Activated CD4-positive, alpha-beta T cell treated with anti-CD3 and anti-CD28 coated beads, Interleukin-2, amount 10 ng/mL, durations not matched to agents 24 days and 14 days (primary cell): ENCODE measurements around the gene CST3. TPM values are rescaled to one million over a fixed set of nuclear protein-coding genes. Genes with fewer than 3 reads are reported as not detected.
"Not testable (repeated sequence)": the region's sequence is repeated elsewhere in the genome, so short reads cannot be mapped to it uniquely, and the experiment has no call there.

ENCODE experiments used
- DNase-seq: peaks from one replicate; pipeline ENCODE4 v3.0.0; 2022
- H3K27ac Mint-ChIP-seq: one replicate; pipeline ENCODE4 v1.8.0; 2022; ENCODE audit warnings: mild to moderate bottlenecking, mixed read lengths
- H3K27me3 Mint-ChIP-seq: one replicate; pipeline ENCODE4 v1.8.0; 2022; ENCODE audit warnings: mixed read lengths
- H3K36me3 Mint-ChIP-seq: one replicate; pipeline ENCODE4 v1.8.0; 2022; ENCODE audit warnings: low read depth, mild to moderate bottlenecking, mixed read lengths
- H3K4me1 Mint-ChIP-seq: one replicate; pipeline ENCODE4 v1.8.0; 2021; ENCODE audit warnings: mixed read lengths
- H3K4me3 Mint-ChIP-seq: one replicate; pipeline ENCODE4 v1.8.0; 2022; ENCODE audit warnings: mild to moderate bottlenecking, moderate library complexity, mixed read lengths
- H3K9me3 Mint-ChIP-seq: one replicate; pipeline ENCODE4 v1.8.0; 2021; ENCODE audit warnings: mixed read lengths
- intact Hi-C: fragments of 100-400 bp; cut with micrococcal nuclease; formaldehyde crosslinking; loops from one replicate; pipeline ENCODE4 v1.15.1; 2023
- total RNA-seq: library from RNA; stranded (reverse); gene quantifications from 2 replicates; pipeline ENCODE4 v1.2.3, GENCODE V29; 2022

Gene CST3
- total RNA-seq, 1 donor from 2014 or later = 0.72 TPM

- Mint-ChIP-seq H3K27me3 (no peaks in the 10 kb centered on the region), H3K27ac (no peak overlapping the region)
Measured at GRCh38 chr20:23669327-23669726, 31.6 kb upstream of the CST3 start.

GRCh38 chr20:23668477-23668951, 30.8 kb upstream of the CST3 start:
- no peaks in the 10 kb centered on the region for H3K36me3 Mint-ChIP-seq
- no peak overlapping the region for H3K4me3 Mint-ChIP-seq
- intact Hi-C loops = loop anchor here (10.0 kb wide), 1 partner anchor 116 kb away; no protein-coding TSS in a partner anchor
- H3K4me1 Mint-ChIP-seq = no peaks in the 10 kb centered on the region
- H3K9me3 Mint-ChIP-seq = no peaks in the 10 kb centered on the region
- H3K27ac Mint-ChIP-seq = no peak overlapping the region
- H3K27me3 Mint-ChIP-seq = no peaks in the 10 kb centered on the region
- peak; percentile 82 for DNase-seq

More at GRCh38 chr20:23669327-23669726, 31.6 kb upstream of the CST3 start:
- Mint-ChIP-seq H3K36me3 (no peaks in the 10 kb centered on the region), H3K4me1 (no peaks in the 10 kb centered on the region), H3K9me3 (no peaks in the 10 kb centered on the region), H3K4me3 (no peak overlapping the region)
- intact Hi-C loops = loop anchor here (10.0 kb wide), 1 partner anchor 115 kb away; no protein-coding TSS in a partner anchor
- no peak for DNase-seq

DNA sequence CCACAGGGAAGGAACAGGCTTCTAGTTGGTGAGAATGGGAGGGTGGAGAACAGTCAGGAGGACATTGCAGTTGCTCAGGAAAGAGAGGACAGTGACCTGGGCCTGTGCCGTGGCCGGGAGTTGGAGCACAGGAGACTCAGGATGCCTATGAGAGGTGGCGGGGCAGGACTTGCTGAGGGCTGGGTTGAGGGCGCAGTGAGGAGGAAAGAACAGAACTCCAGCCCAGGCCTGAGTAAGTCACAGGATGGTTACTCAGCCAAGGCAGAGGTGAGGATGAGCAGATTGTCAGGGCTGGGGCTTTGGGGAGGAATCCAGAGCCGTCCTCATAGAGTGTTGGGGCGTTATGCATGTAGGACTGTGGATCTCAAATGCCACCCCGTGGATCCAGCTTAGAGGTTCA, 29.9 kb upstream of the CST3 start:
- no peaks in the 10 kb centered on the region for H3K27me3 Mint-ChIP-seq
- H3K36me3 Mint-ChIP-seq = no peaks in the 10 kb centered on the region
- DNase-seq = no peak
- H3K9me3 Mint-ChIP-seq = no peaks in the 10 kb centered on the region
- no peak overlapping the region for H3K4me3 Mint-ChIP-seq
- intact Hi-C loops = loop anchor here (10.0 kb wide), 1 partner anchor 117 kb away; no protein-coding TSS in a partner anchor
- H3K27ac Mint-ChIP-seq = no peak overlapping the region
- no peaks in the 10 kb centered on the region for H3K4me1 Mint-ChIP-seq

GRCh38 chr20:23666698-23667097, 28.9 kb upstream of the CST3 start:
- Mint-ChIP-seq H3K36me3 (no peaks in the 10 kb centered on the region), H3K27me3 (no peaks in the 10 kb centered on the region)
- intact Hi-C loops = loop anchor here (10.0 kb wide), 1 partner anchor 118 kb away; no protein-coding TSS in a partner anchor

DNA sequence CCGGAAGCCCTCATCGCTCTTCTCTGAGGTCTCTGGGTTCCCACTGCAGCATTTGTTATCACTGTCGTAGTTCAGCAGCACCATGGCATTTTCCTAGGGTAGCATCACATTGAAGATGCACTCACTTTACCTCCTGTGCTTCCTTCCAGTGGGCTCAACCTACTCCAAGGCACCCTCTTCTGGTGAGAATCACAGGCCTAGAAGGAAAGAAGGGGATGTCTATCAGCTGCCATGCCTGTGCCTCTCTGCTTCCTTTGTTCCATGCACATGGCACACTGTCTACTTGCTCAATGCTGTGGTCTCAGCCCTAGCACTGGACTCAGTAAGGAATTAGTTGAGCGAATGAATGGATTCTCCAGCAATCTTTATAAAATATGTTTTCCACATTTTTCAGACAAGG, 28.4 kb upstream of the CST3 start:
- Mint-ChIP-seq H3K4me1 (no peaks in the 10 kb centered on the region), H3K4me3 (no peak overlapping the region), H3K27ac (no peak overlapping the region), H3K36me3 (no peaks in the 10 kb centered on the region), H3K9me3 (no peaks in the 10 kb centered on the region), H3K27me3 (no peaks in the 10 kb centered on the region)
- intact Hi-C loops = loop anchor here (10.0 kb wide), 1 partner anchor 119 kb away; no protein-coding TSS in a partner anchor
- no peak for DNase-seq

More at GRCh38 chr20:23666698-23667097, 28.9 kb upstream of the CST3 start:
- Mint-ChIP-seq H3K4me1 (no peaks in the 10 kb centered on the region), H3K4me3 (no peak overlapping the region), H3K9me3 (no peaks in the 10 kb centered on the region), H3K27ac (no peak overlapping the region)
- no peak for DNase-seq

- no peak overlapping the region for H3K4me3 Mint-ChIP-seq
- intact Hi-C loops = loop anchor here (10.0 kb wide), 1 partner anchor 120 kb away; no protein-coding TSS in a partner anchor
- H3K36me3 Mint-ChIP-seq = no peaks in the 10 kb centered on the region
- no peaks in the 10 kb centered on the region for H3K9me3 Mint-ChIP-seq
- no peak overlapping the region for H3K27ac Mint-ChIP-seq
- no peak for DNase-seq
- no peaks in the 10 kb centered on the region for H3K4me1 Mint-ChIP-seq
- H3K27me3 Mint-ChIP-seq = no peaks in the 10 kb centered on the region
Measured at GRCh38 chr20:23664954-23665353, 27.2 kb upstream of the CST3 start.

DNA sequence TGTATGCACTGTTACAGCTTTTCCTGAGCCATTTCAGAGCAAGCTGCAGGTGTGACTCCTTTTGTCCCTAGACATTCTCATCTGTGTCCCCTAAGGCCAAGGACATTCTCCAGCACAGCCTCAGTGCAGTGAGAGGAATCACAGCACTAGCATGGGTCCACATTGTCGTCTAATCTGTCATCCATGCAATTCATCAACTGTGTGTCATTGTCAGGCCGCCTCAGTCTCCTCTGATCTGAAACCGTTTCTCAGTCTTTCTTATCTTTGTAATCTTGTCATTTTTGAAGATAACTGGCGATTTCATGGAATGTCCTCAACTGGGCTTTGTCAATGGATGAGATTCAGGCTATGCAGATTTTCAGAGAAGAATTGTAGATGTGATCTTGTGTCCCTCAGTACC, 26.3 kb upstream of the CST3 start:
- not testable (repeated sequence) for H3K27me3 Mint-ChIP-seq, H3K36me3 Mint-ChIP-seq, DNase-seq, H3K27ac Mint-ChIP-seq, H3K4me1 Mint-ChIP-seq, H3K4me3 Mint-ChIP-seq, H3K9me3 Mint-ChIP-seq
- intact Hi-C loops = loop anchor here (10.0 kb wide), 1 partner anchor 121 kb away; no protein-coding TSS in a partner anchor

DNA sequence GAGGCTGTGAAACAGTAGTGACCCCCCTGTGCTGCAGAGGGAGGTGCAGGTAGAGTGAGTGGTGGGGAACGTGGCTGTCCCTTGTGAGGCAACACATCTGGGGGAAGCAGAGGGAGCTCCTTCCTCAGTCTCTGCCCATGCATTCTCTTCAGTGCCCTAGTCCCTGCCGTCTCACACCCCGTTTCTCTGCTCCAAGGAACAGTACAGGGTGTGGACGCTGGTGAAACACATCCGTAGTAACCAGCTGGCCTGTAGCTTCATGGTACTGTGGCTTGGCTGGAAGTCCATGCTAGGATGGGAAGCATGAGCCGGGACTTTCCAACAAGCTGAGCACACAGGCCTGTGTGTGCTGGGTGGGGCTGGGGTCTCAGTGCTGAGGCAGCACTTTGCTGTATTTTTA, 25.4 kb upstream of the CST3 start:
- DNase-seq = no peak
- intact Hi-C loops = loop anchor here (10.0 kb wide), 1 partner anchor 122 kb away; no protein-coding TSS in a partner anchor
- H3K4me1 Mint-ChIP-seq = no peaks in the 10 kb centered on the region
- H3K36me3 Mint-ChIP-seq = no peaks in the 10 kb centered on the region
- H3K9me3 Mint-ChIP-seq = no peaks in the 10 kb centered on the region
- no peak overlapping the region for H3K27ac Mint-ChIP-seq
- no peak overlapping the region for H3K4me3 Mint-ChIP-seq
- H3K27me3 Mint-ChIP-seq = no peaks in the 10 kb centered on the region

DNA sequence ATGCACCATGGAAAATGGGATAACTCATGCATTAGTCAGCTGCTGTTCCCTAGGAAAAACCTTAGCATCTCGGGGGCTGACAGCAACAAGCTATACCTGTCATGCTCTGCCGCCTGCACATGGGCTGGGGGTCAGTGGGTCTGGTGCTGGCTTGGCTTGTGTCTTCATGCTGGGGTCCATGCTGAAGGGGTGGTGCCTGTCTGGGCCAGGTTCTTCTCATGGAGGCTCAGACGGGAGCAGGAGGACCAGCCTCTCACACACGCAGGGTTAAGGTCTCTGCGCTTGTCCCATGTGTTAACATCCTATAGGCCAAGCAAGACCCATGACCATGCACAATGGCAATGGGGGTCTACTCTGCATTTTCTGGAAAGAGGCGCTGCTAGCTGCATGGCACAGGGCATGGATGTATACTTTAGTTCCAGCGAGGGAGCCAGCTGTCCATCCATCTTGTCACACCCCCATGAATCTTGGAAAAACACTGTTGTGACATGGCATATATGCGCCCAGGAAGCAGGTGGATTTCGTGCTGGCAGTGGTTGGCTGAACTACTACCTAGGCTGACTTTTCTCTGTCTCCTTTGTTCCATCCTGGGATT, 24.6 kb upstream of the CST3 start:
- no peaks in the 10 kb centered on the region for H3K27me3 Mint-ChIP-seq
- H3K4me3 Mint-ChIP-seq = no peak overlapping the region
- H3K36me3 Mint-ChIP-seq = no peaks in the 10 kb centered on the region

DNA sequence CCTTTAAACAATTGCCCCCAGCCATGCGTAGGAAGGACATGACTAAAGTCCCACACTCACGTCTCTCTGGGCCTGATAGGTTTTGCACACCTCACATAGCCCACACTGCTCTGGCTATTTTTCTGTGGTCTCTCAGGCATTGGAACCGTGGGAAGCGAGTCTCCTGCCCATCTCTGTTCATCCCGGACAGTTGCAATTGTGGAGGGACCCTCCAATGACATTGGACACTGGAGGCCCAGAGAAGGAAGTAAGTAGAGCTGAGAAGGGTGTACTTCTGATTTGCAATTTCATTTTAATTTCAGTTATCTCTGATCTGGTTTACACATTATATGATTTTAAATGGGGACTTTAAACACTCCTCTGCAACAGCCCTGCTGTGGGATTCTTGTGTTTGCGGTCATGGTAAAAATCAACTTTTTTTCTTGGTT, 23.3 kb upstream of the CST3 start:
- no peak overlapping the region for H3K4me3 Mint-ChIP-seq
- H3K9me3 Mint-ChIP-seq = no peaks in the 10 kb centered on the region
- no peak for DNase-seq
- no peaks in the 10 kb centered on the region for H3K36me3 Mint-ChIP-seq
- no peak overlapping the region for H3K27ac Mint-ChIP-seq
- H3K4me1 Mint-ChIP-seq = no peaks in the 10 kb centered on the region
- peaks cover 3% of the 10 kb centered on the region for H3K27me3 Mint-ChIP-seq
- intact Hi-C loops = loop anchor here (10.0 kb wide), 1 partner anchor 124 kb away; no protein-coding TSS in a partner anchor

More for the DNA sequence above, 24.6 kb upstream of the CST3 start:
- H3K27ac Mint-ChIP-seq = no peak overlapping the region
- DNase-seq = no peak
- no peaks in the 10 kb centered on the region for H3K9me3 Mint-ChIP-seq
- intact Hi-C loops = loop anchor here (10.0 kb wide), 1 partner anchor 122 kb away; no protein-coding TSS in a partner anchor
- no peaks in the 10 kb centered on the region for H3K4me1 Mint-ChIP-seq

DNA sequence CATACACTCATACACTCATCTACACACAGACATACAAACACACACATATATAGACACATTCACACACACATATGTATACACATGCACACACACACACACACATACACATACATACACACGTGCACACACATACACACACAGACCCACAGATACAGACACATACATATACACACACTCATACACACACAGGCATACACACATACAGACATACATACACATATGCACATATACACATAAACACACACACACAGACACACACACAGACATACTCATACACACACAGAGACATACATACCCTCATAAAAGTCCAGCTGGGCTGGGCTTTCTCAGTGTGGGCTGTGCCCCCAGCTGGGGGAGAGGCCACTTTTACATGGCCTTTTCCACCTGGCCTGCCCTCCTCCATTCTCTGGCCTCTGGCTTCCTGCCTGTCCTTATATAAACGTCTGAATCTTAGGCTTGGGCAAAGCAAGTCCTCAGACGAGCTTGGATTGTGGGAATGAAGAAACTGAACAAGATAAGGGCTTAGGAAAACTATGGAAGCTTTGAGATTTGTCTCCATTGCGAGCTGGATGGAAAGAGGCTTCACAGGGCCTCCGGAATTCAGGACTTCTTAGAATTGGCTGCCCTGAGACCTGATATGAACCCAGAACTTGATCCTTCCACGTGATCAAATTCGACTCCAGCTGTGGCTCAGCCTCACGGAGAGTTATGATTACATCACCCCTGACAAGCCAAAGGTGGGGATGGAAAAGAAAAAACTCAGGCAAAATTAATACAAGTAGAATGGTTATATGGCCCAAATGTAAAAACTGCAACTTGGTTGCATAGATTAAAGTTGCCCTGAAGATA, 22.5 kb upstream of the CST3 start:
- Mint-ChIP-seq H3K4me3 (no peak overlapping the region), H3K27me3 (peaks cover 6% of the 10 kb centered on the region), H3K9me3 (no peaks in the 10 kb centered on the region), H3K27ac (no peak overlapping the region), H3K36me3 (no peaks in the 10 kb centered on the region), H3K4me1 (no peaks in the 10 kb centered on the region)
- intact Hi-C loops = loop anchor here (10.0 kb wide), 1 partner anchor 125 kb away; no protein-coding TSS in a partner anchor
- no peak for DNase-seq

GRCh38 chr20:23659610-23659988, 21.8 kb upstream of the CST3 start:
- DNase-seq, H3K9me3 Mint-ChIP-seq, H3K27ac Mint-ChIP-seq, intact Hi-C loops, H3K36me3 Mint-ChIP-seq, H3K4me1 Mint-ChIP-seq, H3K4me3 Mint-ChIP-seq: not testable (repeated sequence)
- H3K27me3 Mint-ChIP-seq = peaks cover 12% of the 10 kb centered on the region

DNA sequence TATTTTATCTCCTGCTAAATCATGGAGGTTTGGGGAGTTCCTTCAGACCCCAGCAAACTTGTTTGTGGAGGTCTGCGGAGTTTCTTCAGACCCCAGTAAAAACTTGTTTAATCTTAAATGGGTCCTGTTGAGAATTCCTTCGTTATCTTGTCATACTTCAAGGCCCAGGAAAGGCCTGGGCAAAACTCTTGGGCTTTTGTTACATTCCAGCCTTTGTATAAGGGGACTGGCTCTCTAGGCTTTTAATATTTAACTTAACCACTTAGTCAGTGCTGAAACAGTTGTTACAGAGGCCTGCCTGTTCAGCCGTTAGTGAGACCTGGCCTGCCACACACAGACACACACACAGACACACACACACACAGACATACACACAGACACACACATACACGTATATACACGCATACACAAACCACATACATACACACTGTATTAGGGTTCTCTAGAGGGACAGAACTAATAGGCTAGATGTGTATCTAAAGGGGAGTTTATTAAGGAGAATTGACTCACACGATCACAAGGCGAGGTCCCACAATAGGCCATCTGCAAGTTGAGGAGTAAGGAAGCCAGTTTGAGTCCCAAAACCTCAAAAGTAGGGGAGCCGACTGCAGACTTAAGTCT, 21.3 kb upstream of the CST3 start:
- intact Hi-C loops = no loop called here
- no peak for DNase-seq
- H3K4me1 Mint-ChIP-seq = no peaks in the 10 kb centered on the region
- H3K36me3 Mint-ChIP-seq = no peaks in the 10 kb centered on the region
- H3K4me3 Mint-ChIP-seq = no peak overlapping the region
- no peak overlapping the region for H3K27ac Mint-ChIP-seq
- H3K9me3 Mint-ChIP-seq = no peaks in the 10 kb centered on the region
- H3K27me3 Mint-ChIP-seq = peaks cover 15% of the 10 kb centered on the region
